GM12878 (cell line): ENCODE results near the gene PELI2.

Experiments used
- BACH1 ChIP-seq: fragments of 450-650 bp; IDR thresholded peaks from 2 replicates; pipeline ENCODE4 v1.6.1; 2017; ENCODE audit warnings: mild to moderate bottlenecking, borderline replicate concordance
- CEBPB ChIP-seq, 2 experiments: fragments of 150-350 bp in 1 of 2; IDR thresholded peaks; 2 replicates each; pipeline ENCODE4 v1.6.1; 2012 to 2014; ENCODE audit warnings: low read depth in 2 of 2, low read length in 2 of 2, borderline replicate concordance in 1 of 2, inconsistent platforms in 1 of 2
- CHD4 ChIP-seq: fragments of 200-600 bp; sonication (generic); IDR thresholded peaks from 2 replicates; pipeline ENCODE4 v1.6.1; 2016; ENCODE audit warnings: mild to moderate bottlenecking
- EZH2 ChIP-seq: IDR thresholded peaks from 2 replicates; pipeline ENCODE4 v1.6.1; 2012; ENCODE audit warnings: low read depth, mild to moderate bottlenecking, control low read depth, inconsistent platforms, low read length, borderline replicate concordance; ENCODE audit not compliant: control insufficient read depth
- HDAC6 ChIP-seq: fragments of 200-600 bp; sonication (generic); IDR thresholded peaks from one replicate; pipeline ENCODE4 v1.8.0; 2017; ENCODE audit warnings: antibody characterized with exemption; ENCODE audit not compliant: unreplicated experiment
- MXI1 ChIP-seq: fragments of 150-350 bp; IDR thresholded peaks from 2 replicates; pipeline ENCODE4 v1.6.1; 2011; ENCODE audit warnings: low read depth, mild to moderate bottlenecking, inconsistent platforms, low read length, improper control_type of control experiment
- POLR2AphosphoS5 ChIP-seq: IDR thresholded peaks from 2 replicates; pipeline ENCODE4 v1.6.1; 2011; ENCODE audit warnings: mild to moderate bottlenecking, low read length, inconsistent platforms
- SIN3A ChIP-seq: IDR thresholded peaks from 2 replicates; pipeline ENCODE4 v1.6.1; 2012; ENCODE audit warnings: low read depth, low read length, improper control_type of control experiment
- TF ChIP-seq, protein P1 (sequence below): IDR thresholded peaks from 2 replicates; pipeline ENCODE4 v1.6.1; 2011; ENCODE audit warnings: low read depth, low read length, improper control_type of control experiment, borderline replicate concordance

DNA sequence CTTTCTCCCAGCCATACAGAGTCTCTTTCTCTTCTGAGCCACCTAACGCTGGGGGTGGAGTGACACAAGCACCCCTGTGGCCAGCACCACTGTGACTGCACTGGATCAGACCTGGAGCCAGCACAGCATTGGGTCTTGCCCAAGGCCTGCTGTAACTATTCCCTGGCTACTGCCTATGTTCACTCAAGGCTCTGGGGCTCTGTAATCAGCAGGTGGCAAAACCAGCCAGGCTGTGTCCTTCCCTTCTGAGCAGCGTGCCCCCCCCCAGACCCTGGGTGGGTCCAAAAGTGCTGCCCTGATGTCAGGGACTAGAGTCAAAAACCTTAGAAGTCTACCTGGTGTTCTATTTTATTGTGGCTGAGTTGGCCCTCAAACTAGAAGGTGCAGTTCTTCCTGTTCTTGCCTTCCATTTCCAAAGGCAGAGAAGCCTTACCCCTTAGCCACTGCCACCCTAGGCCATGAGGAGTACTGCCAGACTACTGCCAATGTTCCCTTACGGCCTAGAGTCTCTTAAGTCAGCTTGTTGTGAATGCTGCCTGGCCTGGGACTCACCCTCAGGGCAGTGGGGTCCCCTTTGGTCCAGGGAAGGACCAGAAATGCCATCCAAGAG lies 49.9 kb downstream of the PELI2 start:
- TF ChIP-seq POLR2AphosphoS5 (no peak), CEBPB (IDR thresholded peaks at IDR 0.05; ENCODE audit: borderline replicate concordance in 1 of 2, low read depth in 2 of 2, low read length in 2 of 2) (no peak), HDAC6 (no peak), MXI1 (no peak), EZH2 (no peak), SIN3A (no peak), CHD4 (no peak), BACH1 (no peak)
- TF ChIP-seq, protein P1, sequence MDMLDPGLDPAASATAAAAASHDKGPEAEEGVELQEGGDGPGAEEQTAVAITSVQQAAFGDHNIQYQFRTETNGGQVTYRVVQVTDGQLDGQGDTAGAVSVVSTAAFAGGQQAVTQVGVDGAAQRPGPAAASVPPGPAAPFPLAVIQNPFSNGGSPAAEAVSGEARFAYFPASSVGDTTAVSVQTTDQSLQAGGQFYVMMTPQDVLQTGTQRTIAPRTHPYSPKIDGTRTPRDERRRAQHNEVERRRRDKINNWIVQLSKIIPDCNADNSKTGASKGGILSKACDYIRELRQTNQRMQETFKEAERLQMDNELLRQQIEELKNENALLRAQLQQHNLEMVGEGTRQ = no peak
